ENCODE data around the gene MLLT10.

- TF ChIP-seq POLR2A (IDR thresholded peaks at IDR 0.05; ENCODE audit: extremely low read depth, insufficient read length): no peak
- TF ChIP-seq, protein P1, sequence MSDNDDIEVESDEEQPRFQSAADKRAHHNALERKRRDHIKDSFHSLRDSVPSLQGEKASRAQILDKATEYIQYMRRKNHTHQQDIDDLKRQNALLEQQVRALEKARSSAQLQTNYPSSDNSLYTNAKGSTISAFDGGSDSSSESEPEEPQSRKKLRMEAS (IDR thresholded peaks at IDR 0.05; ENCODE audit: low read depth, low read length): no peak
These were observed 14.6 kb upstream of the MLLT10 start for GRCh38 chr10:21519397-21519933.

Data from NB4 (cell line).